ENCODE measurements around the gene CLPTM1.
A peak's percentile ranks its signal among the peaks of the same experiment; 100 is the strongest.
"Not testable (repeated sequence)": the region's sequence is repeated elsewhere in the genome, so short reads cannot be mapped to it uniquely, and the experiment has no call there.

The CLPTM1 gene

DNA sequence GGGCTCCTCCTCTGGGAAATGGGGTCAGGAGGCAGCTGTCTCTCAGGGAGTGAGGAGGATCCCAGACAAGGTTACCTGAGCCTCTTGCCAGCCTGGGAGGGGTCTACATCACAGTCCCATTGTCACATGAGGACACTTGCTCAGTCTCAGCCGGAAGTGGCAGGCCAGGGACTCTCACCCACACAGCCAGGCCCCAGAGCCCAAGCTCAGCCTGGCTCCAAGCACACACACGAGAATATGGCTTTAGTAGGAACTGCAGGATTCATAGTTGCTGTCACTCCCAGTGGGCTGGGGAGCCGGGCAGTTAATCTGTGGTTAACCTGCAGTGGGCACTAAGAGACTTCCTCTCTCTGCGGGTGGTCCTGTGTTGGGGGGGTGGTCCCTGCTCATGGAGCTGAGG is 30.3 kb downstream of the CLPTM1 start:
- DNase-seq: no peak

GRCh38 chr19:44986389-44986788 is 31.2 kb downstream of the CLPTM1 start:
- no peak for DNase-seq

DNA sequence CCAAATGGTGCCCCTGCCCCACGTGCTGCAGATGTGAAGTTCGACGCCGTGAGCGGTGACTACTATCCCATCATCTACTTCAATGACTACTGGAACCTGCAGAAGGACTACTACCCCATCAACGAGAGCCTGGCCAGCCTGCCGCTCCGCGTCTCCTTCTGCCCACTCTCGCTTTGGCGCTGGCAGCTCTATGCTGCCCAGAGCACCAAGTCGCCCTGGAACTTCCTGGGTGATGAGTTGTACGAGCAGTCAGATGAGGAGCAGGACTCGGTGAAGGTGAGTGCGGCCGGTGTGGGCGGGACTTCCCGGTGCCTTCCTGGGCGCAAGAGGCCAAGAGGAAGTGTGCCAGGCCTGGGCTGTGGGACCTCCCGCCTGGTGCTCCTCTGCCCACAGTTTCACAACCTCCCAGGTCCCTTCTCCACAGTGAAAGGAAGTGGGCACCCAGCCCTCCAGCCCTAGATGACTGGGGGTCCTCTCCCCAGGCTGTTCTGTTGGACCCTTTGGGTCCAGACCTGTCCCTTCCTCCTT is 32.0 kb downstream of the CLPTM1 start:
- DNase-seq: no peak

GRCh38 chr19:44988273-44988672 is 33.1 kb downstream of the CLPTM1 start:
- no peak for DNase-seq

- DNase-seq: peak; percentile 71
Measured at GRCh38 chr19:44988896-44989556, 33.8 kb downstream of the CLPTM1 start.

- no peak for DNase-seq
Measured at GRCh38 chr19:44990459-44990858, 35.3 kb downstream of the CLPTM1 start.

DNA sequence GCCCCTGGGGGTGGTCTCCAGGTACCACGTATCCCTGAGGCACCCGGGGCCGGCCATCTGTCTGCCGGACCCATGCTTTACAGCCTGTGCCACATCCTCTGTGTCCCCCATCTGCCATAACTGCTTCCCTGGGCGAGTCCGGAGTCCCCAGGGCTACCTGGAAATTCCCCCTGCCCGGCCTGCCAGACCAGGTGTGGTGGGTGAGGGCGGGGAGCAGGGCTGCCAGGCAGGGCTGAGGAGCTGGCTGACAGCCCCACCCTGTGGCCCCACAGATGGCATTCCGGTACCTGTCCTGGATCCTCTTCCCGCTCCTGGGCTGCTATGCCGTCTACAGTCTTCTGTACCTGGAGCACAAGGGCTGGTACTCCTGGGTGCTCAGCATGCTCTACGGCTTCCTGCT is 35.8 kb downstream of the CLPTM1 start:
- no peak for DNase-seq

GRCh38 chr19:44992336-44993163 is 37.4 kb downstream of the CLPTM1 start:
- DNase-seq: no peak

DNA sequence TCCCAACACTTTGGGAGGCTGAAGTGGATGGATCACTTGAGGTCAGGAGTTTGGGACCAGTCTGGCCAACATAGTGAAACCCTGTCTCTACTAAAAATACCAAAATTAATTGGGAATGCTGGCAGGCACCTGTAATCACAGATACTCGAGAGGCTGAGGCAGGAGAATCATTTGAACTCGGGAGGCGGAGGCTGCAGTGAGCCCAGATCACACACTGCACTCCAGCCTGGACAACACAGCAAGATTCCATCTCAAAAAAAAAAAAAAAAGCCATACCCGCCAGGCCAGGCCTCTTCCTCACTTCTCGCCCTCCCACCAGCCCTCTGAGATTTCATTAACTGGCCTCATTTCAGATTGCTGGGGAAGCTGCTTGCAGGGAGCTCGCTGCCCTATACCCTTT is 38.3 kb downstream of the CLPTM1 start:
- DNase-seq: no peak

- DNase-seq: no peak
Measured at GRCh38 chr19:44993926-44994537, 38.9 kb downstream of the CLPTM1 start.

DNA sequence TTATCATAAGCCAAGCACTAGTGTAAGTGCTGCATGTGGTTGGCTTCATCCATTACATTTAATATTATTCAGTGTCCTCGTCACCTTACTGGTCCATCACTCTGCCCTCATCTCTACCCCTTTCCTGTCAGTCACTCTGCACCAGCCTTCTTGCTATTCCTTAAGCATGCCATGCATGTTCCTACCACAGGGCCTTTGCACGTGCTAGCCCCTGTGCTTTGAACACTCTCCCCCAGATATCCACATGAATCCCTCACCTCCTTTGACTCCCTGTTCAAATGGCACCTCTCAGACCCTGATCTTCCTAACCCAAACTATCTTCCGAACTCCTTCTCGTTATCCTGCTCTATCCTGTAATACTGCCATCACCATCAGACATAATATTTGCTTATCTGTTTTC is 42.8 kb downstream of the CLPTM1 start:
- no peak for DNase-seq

DNA sequence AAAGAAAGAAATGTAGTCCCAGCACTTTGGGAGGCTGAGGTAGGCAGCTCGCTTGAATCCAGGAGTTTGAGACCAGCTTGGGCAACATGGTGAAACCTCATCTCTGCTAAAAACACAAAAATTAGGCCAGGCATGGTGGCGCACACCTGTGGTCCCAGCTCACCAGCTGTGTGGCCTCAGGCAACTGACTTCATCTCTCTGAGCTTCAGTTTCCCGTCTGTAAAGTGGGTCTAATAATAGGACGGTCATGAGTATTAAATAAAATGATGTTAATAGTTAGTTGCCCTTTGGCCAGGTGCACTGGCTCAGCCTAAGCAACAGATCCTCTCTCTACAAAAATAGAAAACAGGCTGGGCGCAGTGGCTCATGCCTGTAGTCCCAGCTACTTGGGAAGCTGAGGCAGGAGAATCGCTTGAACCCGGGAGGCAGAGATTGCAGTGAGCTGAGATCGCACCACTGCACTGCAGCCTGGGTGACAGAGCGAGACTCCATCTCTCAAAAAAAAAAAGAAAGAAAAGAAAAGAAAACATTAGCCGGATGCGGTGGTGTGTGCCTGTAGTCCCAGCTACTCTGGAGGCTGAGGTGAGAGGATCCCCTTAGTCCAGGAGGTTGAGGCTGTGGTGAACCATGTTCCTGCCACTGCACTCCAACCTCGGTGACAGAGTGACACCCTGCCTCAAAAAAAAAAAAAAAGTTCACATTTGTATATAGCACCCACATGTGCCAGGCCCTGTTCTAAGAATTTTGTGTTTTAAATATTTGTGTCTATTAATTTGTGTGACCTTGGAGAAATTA is 44.1 kb downstream of the CLPTM1 start:
- DNase-seq: not testable (repeated sequence)

DNA sequence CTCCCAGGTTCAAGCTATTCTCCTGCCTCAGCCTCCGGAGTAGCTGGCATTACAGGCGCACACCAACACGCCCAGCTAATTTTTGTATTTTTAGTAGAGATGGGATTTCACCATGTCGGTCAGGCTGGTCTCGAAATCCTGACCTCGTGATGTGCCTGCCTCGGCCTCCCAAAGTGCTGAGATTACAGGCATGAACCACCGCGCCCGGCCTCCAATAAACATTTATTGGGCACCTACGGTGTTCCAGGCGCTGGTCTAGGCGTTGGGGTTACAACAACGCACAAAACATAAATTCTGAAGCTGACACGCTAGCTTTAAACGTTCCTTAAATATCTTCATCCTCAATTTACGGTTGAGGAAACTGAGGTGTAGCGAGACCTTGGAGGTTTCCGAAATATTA is 45.5 kb downstream of the CLPTM1 start:
- DNase-seq: not testable (repeated sequence)

DNA sequence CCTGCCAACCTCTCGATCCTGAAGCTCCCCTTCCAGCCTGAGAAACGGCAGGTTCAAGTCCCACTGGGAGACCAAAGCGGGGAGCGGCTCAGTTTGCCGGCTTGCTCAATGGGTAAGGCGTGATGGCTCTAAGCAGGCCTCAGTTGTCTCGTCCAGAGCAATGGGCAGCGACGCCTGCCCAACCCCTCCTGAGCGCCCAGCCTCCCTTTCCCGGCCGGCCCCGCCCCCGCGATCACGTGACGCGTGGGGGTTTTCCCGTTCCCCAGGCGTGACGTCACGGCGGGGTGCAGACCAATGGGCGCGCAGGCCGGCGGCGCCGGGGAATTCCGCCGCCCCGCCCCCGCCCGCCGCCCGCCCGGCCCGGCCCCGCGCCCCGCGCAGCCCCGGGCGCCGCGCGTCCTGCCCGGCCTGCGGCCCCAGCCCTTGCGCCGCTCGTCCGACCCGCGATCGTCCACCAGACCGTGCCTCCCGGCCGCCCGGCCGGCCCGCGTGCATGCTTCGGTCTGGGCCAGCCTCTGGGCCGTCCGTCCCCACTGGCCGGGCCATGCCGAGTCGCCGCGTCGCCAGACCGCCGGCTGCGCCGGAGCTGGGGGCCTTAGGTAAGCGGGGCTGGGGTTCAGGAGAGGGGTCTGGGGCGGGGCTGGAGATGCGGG is 46.0 kb downstream of the CLPTM1 start, which contains the start of gene RELB:
TSS of gene RELB (plus strand) at position 378 of the 653 bp plus-strand sequence. CDS start at position 494, 116 bp downstream.
- DNase-seq: peak; percentile 99

- no peak for DNase-seq
Measured at GRCh38 chr19:45003485-45003884, 48.3 kb downstream of the CLPTM1 start.

DNA sequence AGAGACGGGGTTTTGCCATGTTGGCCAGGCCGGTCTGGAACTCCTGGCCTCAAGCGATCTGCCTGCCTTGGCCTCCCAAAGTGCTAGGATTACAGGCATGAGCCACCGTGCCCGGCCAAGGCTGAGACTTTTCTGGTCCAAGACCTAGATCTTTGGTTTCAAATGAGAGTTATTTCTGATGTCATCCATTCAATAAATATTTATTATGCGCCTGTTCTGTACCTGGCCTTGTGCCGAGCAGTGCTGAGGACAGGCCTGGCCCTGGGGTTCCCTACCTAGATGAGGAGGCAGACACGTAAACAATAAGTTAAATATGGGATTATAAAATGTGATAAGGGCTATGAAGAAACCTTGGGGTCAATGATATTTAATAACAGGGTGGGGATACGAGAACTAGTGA is 50.6 kb downstream of the CLPTM1 start:
- DNase-seq: no peak

- DNase-seq: no peak
Measured at GRCh38 chr19:45008552-45008951, 53.4 kb downstream of the CLPTM1 start.

DNA sequence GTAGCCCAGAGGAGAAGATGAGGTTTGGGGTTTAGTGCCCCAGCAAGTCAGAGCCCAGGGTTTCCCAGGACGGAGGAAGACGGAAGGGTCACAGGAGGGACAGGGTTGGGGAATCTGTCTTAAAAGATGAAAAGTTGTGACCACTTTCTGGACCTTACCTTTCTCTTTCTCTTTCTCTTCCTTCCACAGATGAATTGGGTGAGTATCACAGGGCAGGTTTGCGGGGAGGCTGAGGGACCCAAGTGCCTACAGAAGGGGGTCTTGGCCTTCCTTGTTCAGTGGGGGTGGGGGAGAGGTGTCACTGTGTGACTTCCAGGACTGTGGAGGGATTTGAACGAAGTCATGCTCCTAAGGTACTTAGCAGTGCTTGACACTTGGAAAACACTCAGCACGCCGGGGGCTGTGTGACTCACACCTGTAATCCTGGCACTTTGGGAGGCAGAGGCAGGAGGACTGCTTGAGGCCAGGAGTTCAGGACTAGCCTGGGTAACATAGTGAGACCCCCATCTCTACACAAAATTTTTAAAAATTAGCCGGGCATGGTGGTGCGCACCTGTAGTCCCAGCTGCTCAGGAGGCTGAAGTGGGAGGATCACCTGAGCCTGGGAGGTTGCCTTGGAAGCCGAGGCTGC is 54.6 kb downstream of the CLPTM1 start:
- no peak for DNase-seq

GRCh38 chr19:45010306-45010705 is 55.1 kb downstream of the CLPTM1 start:
- no peak for DNase-seq

- DNase-seq: no peak
Measured at GRCh38 chr19:45011959-45012358, 56.8 kb downstream of the CLPTM1 start.
